H1 (cell line): ENCODE results near the gene GNB1L. TPM values are rescaled to one million over a fixed set of nuclear protein-coding genes. Genes with fewer than 3 reads are reported as not detected.

Experiments
- CTCF ChIA-PET: fragments of 300-600 bp; sonication (Branson Sonifier 250); formaldehyde crosslinking; loops from one replicate; lab custom pipeline; 2021; ENCODE audit not compliant: partially characterized antibody; lab: Charles Lee
- POLR2A ChIA-PET: fragments of 300-600 bp; sonication (Branson Sonifier 250); formaldehyde crosslinking; loops from one replicate; lab custom pipeline; 2021; ENCODE audit warnings: inconsistent platforms; ENCODE audit not compliant: partially characterized antibody; lab: Charles Lee
- DNase-seq, 2 experiments: peaks; one replicate each; pipeline versions ENCODE4 v3.0.0 to v3.0.0-alpha.2; 2010 to 2022; ENCODE audit warnings: low spot score in 2 of 2, low read depth in 1 of 2, mixed read lengths in 1 of 2
- FAIRE-seq: peaks from 2 replicates; lab custom pipeline; 2011; peaks lifted over from hg19 to GRCh38; lab: Jason Lieb, UNC
- H2AFZ ChIP-seq: 2 replicates; pipeline ENCODE4 v1.8.1; 2012; ENCODE audit warnings: low read length, inconsistent platforms
- H2AK5ac ChIP-seq: 2 replicates; pipeline ENCODE4 v1.6.1; 2013; ENCODE audit warnings: low read depth, low read length
- H2BK120ac ChIP-seq: replicated peaks from 2 replicates; pipeline ENCODE3; 2013; ENCODE audit warnings: low read depth, low read length, inconsistent platforms
- H2BK12ac ChIP-seq: 2 replicates; pipeline ENCODE4 v1.6.1; 2013; ENCODE audit warnings: low read depth, low read length
- H2BK15ac ChIP-seq: 2 replicates; pipeline ENCODE4 v1.6.1; 2013; ENCODE audit warnings: low read length
- H2BK20ac ChIP-seq: 2 replicates; pipeline ENCODE4 v1.6.1; 2013; ENCODE audit warnings: low read length
- H2BK5ac ChIP-seq: 2 replicates; pipeline ENCODE4 v1.6.1; 2013; ENCODE audit warnings: low read depth, low read length
- H3K14ac ChIP-seq: 2 replicates; pipeline ENCODE4 v1.6.1; 2013; ENCODE audit warnings: inconsistent platforms; ENCODE audit not compliant: insufficient read length
- H3K18ac ChIP-seq: 2 replicates; pipeline ENCODE4 v1.6.1; 2013; ENCODE audit warnings: low read length; ENCODE audit errors: extremely low read depth
- H3K23ac ChIP-seq: 2 replicates; pipeline ENCODE4 v1.6.1; 2013; ENCODE audit warnings: inconsistent platforms; ENCODE audit not compliant: insufficient read length
- H3K23me2 ChIP-seq: 2 replicates; pipeline ENCODE4 v1.6.1; 2013; ENCODE audit warnings: low read depth, low read length
- H3K27ac ChIP-seq: 2 replicates; pipeline ENCODE4 v1.6.1; 2011; ENCODE audit warnings: low read depth, low read length, inconsistent platforms
- H3K27me3 ChIP-seq, 4 experiments: replicated peaks in 1 of 4; 1 replicate in 1 of 4; 2 replicates in 3 of 4; pipeline versions ENCODE4 v1.6.1 to v1.8.1; 2011 to 2013; ENCODE audit warnings: low read length in 3 of 4, mild to moderate bottlenecking in 3 of 4, inconsistent platforms in 2 of 4, mixed read lengths in 2 of 4, moderate library complexity in 1 of 4; ENCODE audit not compliant: control insufficient read depth in 3 of 4, insufficient read depth in 3 of 4; ENCODE audit errors: extremely low read depth in 1 of 4
- H3K36me3 ChIP-seq, 4 experiments: 2 replicates each; pipeline versions ENCODE4 v1.6.1 to v1.8.1; 2011 to 2013; ENCODE audit warnings: mild to moderate bottlenecking in 4 of 4, low read length in 3 of 4, moderate library complexity in 2 of 4, control low read depth in 1 of 4, inconsistent platforms in 1 of 4; ENCODE audit not compliant: insufficient read depth in 4 of 4, control insufficient read depth in 2 of 4
- H3K4ac ChIP-seq: replicated peaks from 2 replicates; pipeline ENCODE3; 2013; ENCODE audit warnings: low read length, low read depth, mixed read lengths, inconsistent platforms; ENCODE audit not compliant: insufficient read length
- H3K4me1 ChIP-seq, 4 experiments: replicated peaks in 1 of 4; 1 replicate in 1 of 4; 2 replicates in 3 of 4; pipeline versions ENCODE4 v1.6.1 to v1.8.1; 2011 to 2013; ENCODE audit warnings: low read length in 3 of 4, inconsistent platforms in 2 of 4, mixed read lengths in 1 of 4; ENCODE audit not compliant: insufficient read depth in 4 of 4, control insufficient read depth in 3 of 4
- H3K4me2 ChIP-seq, 2 experiments: 2 replicates each; pipeline versions ENCODE4 v1.6.1 to v1.8.1; 2011 to 2013; ENCODE audit warnings: low read depth in 2 of 2, low read length in 2 of 2, control low read depth in 1 of 2, inconsistent platforms in 1 of 2, mild to moderate bottlenecking in 1 of 2; ENCODE audit not compliant: insufficient read depth in 1 of 2
- H3K4me3 ChIP-seq, 4 experiments: fragments of 200-600, 300-600 bp in 1 of 4; sonication (generic), shearing (Covaris generic), sonication (Bioruptor Twin) in 1 of 4; 2 replicates each; pipeline versions ENCODE4 v1.5.1 to v1.8.1; 2011 to 2016; ENCODE audit warnings: low read length in 4 of 4, low read depth in 3 of 4, control low read depth in 2 of 4, inconsistent platforms in 2 of 4, mild to moderate bottlenecking in 2 of 4, mixed read lengths in 1 of 4, moderate library complexity in 1 of 4; ENCODE audit not compliant: insufficient read depth in 2 of 4; ENCODE audit errors: extremely low read depth in 1 of 4
- H3K56ac ChIP-seq: replicated peaks from 2 replicates; pipeline ENCODE3; 2013; ENCODE audit warnings: low read depth, mild to moderate bottlenecking, mixed read lengths, low read length, inconsistent platforms; ENCODE audit not compliant: insufficient read length
- H3K79me1 ChIP-seq: 2 replicates; pipeline ENCODE4 v1.6.1; 2013; ENCODE audit warnings: low read depth, low read length, control low read depth
- H3K79me2 ChIP-seq, 2 experiments: 2 replicates each; pipeline versions ENCODE4 v1.6.1 to v1.8.1; 2012 to 2013; ENCODE audit warnings: low read length in 2 of 2, mild to moderate bottlenecking in 2 of 2, inconsistent platforms in 1 of 2; ENCODE audit not compliant: insufficient read depth in 2 of 2, control insufficient read depth in 1 of 2
- H3K9ac ChIP-seq, 4 experiments: replicated peaks in 1 of 4; 1 replicate in 1 of 4; 2 replicates in 3 of 4; pipeline versions ENCODE4 v1.6.1 to v1.8.1; 2011 to 2013; ENCODE audit warnings: low read depth in 3 of 4, low read length in 3 of 4, control low read depth in 2 of 4, mild to moderate bottlenecking in 2 of 4, moderate library complexity in 2 of 4, inconsistent platforms in 1 of 4; ENCODE audit errors: extremely low read depth in 1 of 4
- H3K9me3 ChIP-seq, 2 experiments: 2 replicates each; pipeline versions ENCODE4 v1.6.1 to v1.8.1; 2012 to 2013; ENCODE audit warnings: mild to moderate bottlenecking in 2 of 2, moderate library complexity in 2 of 2, control low read depth in 1 of 2, inconsistent platforms in 1 of 2, low read depth in 1 of 2, low read length in 1 of 2, mixed read lengths in 1 of 2; ENCODE audit not compliant: insufficient read depth in 2 of 2
- H4K20me1 ChIP-seq, 2 experiments: replicated peaks in 1 of 2; 2 replicates each; pipeline versions ENCODE3 to v1.8.1; 2011 to 2013; ENCODE audit warnings: inconsistent platforms in 2 of 2, low read length in 2 of 2, mild to moderate bottlenecking in 1 of 2; ENCODE audit not compliant: insufficient read depth in 2 of 2, control insufficient read depth in 1 of 2
- H4K5ac ChIP-seq: 2 replicates; pipeline ENCODE4 v1.6.1; 2013; ENCODE audit warnings: low read length, low read depth, mixed read lengths, inconsistent platforms; ENCODE audit not compliant: insufficient read length
- H4K8ac ChIP-seq: 2 replicates; pipeline ENCODE4 v1.8.0; 2013; ENCODE audit warnings: mild to moderate bottlenecking, moderate library complexity, low read length, inconsistent platforms; ENCODE audit not compliant: insufficient read depth; ENCODE audit errors: extremely low read depth
- H4K91ac ChIP-seq: replicated peaks from 2 replicates; pipeline ENCODE3; 2013; ENCODE audit warnings: low read length, mixed read lengths, inconsistent platforms; ENCODE audit not compliant: insufficient read length
- WGBS, 2 experiments: shearing (Covaris generic) in 1 of 2; methylation state at CpG; one replicate each; pipeline versions ENCODE4 v1.1.6 to v1.1.7; 2013 to 2015; ENCODE audit warnings: low lambda C conversion rate in 2 of 2, mixed read lengths in 2 of 2, inconsistent platforms in 1 of 2, low coverage in 1 of 2, missing lambda C conversion rate in 1 of 2; ENCODE audit not compliant: insufficient replicate concordance in 2 of 2, insufficient coverage in 1 of 2, insufficient read length in 1 of 2; ENCODE audit errors: extremely low coverage in 1 of 2, missing lambda C conversion rate in 1 of 2; 5-methylcytosine and 5-hydroxymethylcytosine counted together
- polyA plus RNA-seq, 7 experiments: library from polyadenylated mRNA; depleted of rRNA in 3 of 7; stranded (reverse) in 5 of 7; unstranded in 2 of 7; fragments of >200 nt in 5 of 7; fragments of 200-250 nt in 2 of 7; gene quantifications; 1 replicate in 5 of 7; 2 replicates in 1 of 7; 4 replicates in 1 of 7; pipeline versions ENCODE4 v1.2.1 to v1.2.3, GENCODE V29; 2011 to 2013; ENCODE audit warnings: missing spikeins in 2 of 7, mixed read lengths in 2 of 7
- total RNA-seq: library from RNA; stranded (reverse); fragmentation: NEBNext Ultra II Directional; extraction: Animal tissue kit (Norgen Biotek cat#: 25700); gene quantifications from 2 replicates; pipeline ENCODE4 v1.2.1, GENCODE V29; 2021

GNB1L gene
- total and polyA plus RNA-seq, 2 of the 8 experiments (the other 6 are each of a cell fraction or from before 2014, with no cell fraction given) = 14.0 to 15.6 TPM

DNA sequence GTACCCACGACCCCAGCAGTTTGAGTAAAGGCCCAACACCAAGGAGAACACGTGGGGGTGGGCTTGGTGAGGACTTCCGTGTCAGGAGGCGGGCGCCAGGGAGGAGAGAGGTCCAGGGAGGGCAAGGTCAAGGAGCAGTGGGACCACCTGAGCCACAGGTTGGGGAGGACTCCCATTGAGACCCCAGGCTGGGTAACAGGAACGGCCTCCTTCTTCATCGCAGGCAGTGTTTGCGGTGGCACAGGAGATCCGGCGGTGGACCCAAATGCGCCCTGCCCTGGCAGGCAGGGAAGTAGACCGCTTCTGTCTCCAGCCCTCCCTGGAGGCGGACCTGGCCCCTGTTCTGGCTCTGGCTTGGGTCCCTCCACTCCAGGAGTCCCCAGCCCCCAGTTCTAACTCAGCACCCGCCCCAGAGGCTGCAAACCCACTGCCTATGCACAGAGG lies 100.0 kb downstream of the GNB1L start:
- 32% methylated on average over 13 of the region's 14 CpGs; no CpG with 5 or more reads in 1 of the 2 experiments for WGBS, 2 experiments
- Histone ChIP-seq H3K4ac (no peak overlapping the region), H4K5ac (no peak overlapping the region), H3K18ac (0 out of 2 replicates have a peak overlapping the region, but pooled peaks have one; percentile 11), H3K14ac (no peak overlapping the region), H3K36me3 (peaks cover 0 to 15% (median 0%) of the 10 kb centered on the region in 4 experiments; a peak in 1 of 8 replicates), H4K8ac (no peak overlapping the region), H4K20me1 (peaks cover 18 to 27% of the 10 kb centered on the region in 2 experiments), H2BK15ac (no peak overlapping the region), H3K23me2 (no peaks in the 10 kb centered on the region; the same call in 1 of the 2 replicates), H3K9ac (no peak overlapping the region), H3K9me3 (no peaks in the 10 kb centered on the region), H3K79me1 (no peaks in the 10 kb centered on the region), H3K4me1 (peaks cover 0 to 38% (median 13%) of the 10 kb centered on the region in 4 experiments; a peak in 5 of 7 replicates), H3K56ac (no peak overlapping the region), H2AFZ (no peak overlapping the region), H2AK5ac (no peak overlapping the region), H3K27ac (no peak overlapping the region), H2BK12ac (peak overlapping the region; percentile 41; the same call in 1 of the 2 replicates), H2BK120ac (no peak overlapping the region), H3K4me2 (peak overlapping the region; percentile 44 to 67; a peak in 3 of 4 replicates), H3K79me2 (no peaks in the 10 kb centered on the region), H3K4me3 (peak overlapping the region in 1 of 4 experiments; percentile 56; a peak in 2 of 8 replicates), H3K23ac (no peak overlapping the region), H4K91ac (no peak overlapping the region), H2BK5ac (no peak overlapping the region), H2BK20ac (no peak overlapping the region), H3K27me3 (peaks cover 65 to 79% (median 72%) of the 10 kb centered on the region in 4 experiments)
- FAIRE-seq (no peak), DNase-seq (peak in 1 of 2 experiments; percentile 70)
- CTCF ChIA-PET = interaction anchor here (0.8 to 16.5 kb wide), 15 partner anchors 9 to 159 kb away, joined by 3 to 168 read pairs (median 5); partner anchors contain the start of gene GP1BB
- POLR2A ChIA-PET = interaction anchor here (1.2 to 3.8 kb wide), 2 partner anchors 10 to 31 kb away, joined by 3 to 21 read pairs; partner anchors contain the start of gene GP1BB
